ENCODE data around the gene DHRS3. TPM values are rescaled to one million over a fixed set of nuclear protein-coding genes. Genes with fewer than 3 reads are reported as not detected.
A peak's percentile ranks its signal among the peaks of the same experiment; 100 is the strongest.

Gene DHRS3
- total RNA-seq, 1 experiment from 2014 or later = 239 TPM

DNA sequence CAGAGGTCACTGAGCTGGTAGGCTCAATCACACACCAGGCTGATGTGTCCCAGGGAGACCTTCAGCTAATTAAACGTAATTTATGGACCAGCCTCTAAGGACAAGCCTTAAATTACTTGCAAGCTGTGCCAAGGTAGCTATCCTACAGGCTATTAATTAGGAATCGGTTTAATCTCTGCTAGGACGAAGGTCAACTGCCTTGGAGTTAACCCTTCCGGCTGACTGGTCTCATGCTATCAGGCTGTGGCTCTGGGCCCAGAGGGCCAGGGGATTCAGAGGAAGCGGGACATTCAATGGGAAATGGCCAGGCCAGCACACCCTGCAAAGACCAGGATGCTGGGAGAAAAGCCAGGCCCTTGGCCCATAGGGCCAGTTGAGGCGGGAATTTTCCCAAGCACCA is 19.0 kb downstream of the DHRS3 start:
- Mint-ChIP-seq H3K4me3 (ENCODE audit: low read depth, unreplicated experiment) (no peak overlapping the region), H3K9me3 (ENCODE audit: low read depth, unreplicated experiment) (no peaks in the 10 kb centered on the region), H3K27ac (ENCODE audit: unreplicated experiment) (peak overlapping the region; percentile 79), H3K36me3 (ENCODE audit: insufficient read depth, unreplicated experiment) (peaks cover 96% of the 10 kb centered on the region), H3K4me1 (ENCODE audit: low read depth, unreplicated experiment) (peaks cover 63% of the 10 kb centered on the region), H3K27me3 (ENCODE audit: unreplicated experiment) (no peaks in the 10 kb centered on the region)
- intact Hi-C loops (cut with micrococcal nuclease; ENCODE audit: unreplicated experiment) = loop anchor here (5.0 kb wide), 1 partner anchor 122 kb away; no protein-coding TSS in a partner anchor
- no peak for DNase-seq
- TF ChIP-seq, protein P1, sequence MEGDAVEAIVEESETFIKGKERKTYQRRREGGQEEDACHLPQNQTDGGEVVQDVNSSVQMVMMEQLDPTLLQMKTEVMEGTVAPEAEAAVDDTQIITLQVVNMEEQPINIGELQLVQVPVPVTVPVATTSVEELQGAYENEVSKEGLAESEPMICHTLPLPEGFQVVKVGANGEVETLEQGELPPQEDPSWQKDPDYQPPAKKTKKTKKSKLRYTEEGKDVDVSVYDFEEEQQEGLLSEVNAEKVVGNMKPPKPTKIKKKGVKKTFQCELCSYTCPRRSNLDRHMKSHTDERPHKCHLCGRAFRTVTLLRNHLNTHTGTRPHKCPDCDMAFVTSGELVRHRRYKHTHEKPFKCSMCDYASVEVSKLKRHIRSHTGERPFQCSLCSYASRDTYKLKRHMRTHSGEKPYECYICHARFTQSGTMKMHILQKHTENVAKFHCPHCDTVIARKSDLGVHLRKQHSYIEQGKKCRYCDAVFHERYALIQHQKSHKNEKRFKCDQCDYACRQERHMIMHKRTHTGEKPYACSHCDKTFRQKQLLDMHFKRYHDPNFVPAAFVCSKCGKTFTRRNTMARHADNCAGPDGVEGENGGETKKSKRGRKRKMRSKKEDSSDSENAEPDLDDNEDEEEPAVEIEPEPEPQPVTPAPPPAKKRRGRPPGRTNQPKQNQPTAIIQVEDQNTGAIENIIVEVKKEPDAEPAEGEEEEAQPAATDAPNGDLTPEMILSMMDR (IDR thresholded peaks at IDR 0.05; ENCODE audit: unreplicated experiment) = no peak
- CTCF ChIA-PET = no interaction called here
- no TSS peak for BruUV-seq (replicated peaks)

DNA sequence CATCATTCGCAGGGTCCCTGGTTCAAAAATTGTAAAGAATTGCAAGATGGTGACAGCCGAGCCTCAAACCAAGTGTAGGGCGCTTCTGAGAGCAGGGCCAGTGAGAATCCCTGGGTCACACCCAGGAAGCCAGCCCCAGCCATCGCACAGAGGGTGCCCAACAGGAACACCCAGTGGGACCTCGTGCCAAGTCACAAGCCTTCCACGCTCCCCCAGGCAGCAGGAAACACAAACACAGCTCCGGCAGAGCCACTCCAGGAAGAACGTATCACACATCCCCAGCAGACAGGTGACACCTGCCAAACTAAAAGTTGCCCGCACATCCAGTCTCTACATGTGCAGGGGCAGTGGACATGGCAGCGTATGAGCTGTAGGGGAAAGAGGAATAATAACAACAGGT is 20.2 kb downstream of the DHRS3 start:
- peak; percentile 64 for DNase-seq

DNA sequence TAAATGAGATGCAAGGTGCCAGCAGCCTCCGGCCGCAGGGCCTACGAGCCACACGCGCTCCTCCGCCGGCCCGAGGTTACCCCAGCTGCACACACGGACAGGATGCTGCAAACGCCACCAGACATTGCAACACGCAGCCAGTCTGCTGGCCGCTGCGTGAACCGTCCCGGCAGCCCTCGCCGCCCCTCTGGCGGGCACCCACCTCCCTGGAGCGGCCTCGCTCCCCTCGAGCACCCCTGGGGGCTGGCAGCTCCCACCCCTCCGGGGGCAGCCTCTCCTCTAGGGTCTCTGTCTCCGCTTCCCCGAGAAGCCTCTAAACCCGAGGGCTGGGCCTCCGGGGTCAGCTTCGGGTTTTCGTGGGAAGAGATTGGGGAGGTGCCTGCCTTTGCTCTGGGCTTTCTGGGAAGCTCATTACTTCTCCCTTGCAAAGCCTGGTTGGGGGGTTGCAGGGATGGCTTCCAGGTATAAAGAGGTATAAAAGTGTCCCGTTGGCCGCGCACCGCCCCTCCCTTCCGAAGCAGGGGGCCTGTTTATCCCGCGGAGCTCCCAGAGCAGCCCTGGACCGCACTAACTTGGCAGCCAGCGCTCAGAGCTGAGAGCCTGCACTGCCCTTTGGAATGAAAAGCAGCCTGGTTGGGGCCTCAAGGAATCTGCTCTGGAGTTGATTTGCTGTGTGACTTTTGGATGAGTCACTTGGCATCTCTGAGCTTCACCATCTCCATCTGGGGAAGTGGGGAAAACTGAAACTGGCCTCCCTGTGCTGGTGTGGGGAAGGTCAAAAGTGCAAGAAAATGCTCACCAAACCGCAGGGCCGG is 21.8 kb downstream of the DHRS3 start:
- H3K4me1 Mint-ChIP-seq (ENCODE audit: low read depth, unreplicated experiment) = peaks cover 73% of the 10 kb centered on the region
- TF ChIP-seq, protein P1 (IDR thresholded peaks at IDR 0.05; ENCODE audit: unreplicated experiment) = no peak
- H3K36me3 Mint-ChIP-seq (ENCODE audit: insufficient read depth, unreplicated experiment) = peaks cover 97% of the 10 kb centered on the region
- no peaks in the 10 kb centered on the region for H3K9me3 Mint-ChIP-seq (ENCODE audit: low read depth, unreplicated experiment)
- TSS peak; percentile 83 for BruUV-seq (replicated peaks)
- peak overlapping the region; percentile 59 for H3K4me3 Mint-ChIP-seq (ENCODE audit: low read depth, unreplicated experiment)
- peak; percentile 64 for DNase-seq
- CTCF ChIA-PET = interaction anchor here (0.7 to 2.8 kb wide), 8 partner anchors 8 to 276 kb away, joined by 3 to 21 read pairs (median 3); partner anchors contain the start of gene DHRS3
- H3K27ac Mint-ChIP-seq (ENCODE audit: unreplicated experiment) = peak overlapping the region; percentile 95
- no peaks in the 10 kb centered on the region for H3K27me3 Mint-ChIP-seq (ENCODE audit: unreplicated experiment)
- intact Hi-C loops (cut with micrococcal nuclease; ENCODE audit: unreplicated experiment) = loop anchor here (2.0 to 5.0 kb wide), 2 partner anchors 55 to 119 kb away; no protein-coding TSS in a partner anchor

More for the DNA sequence above, 20.2 kb downstream of the DHRS3 start:
- BruUV-seq (replicated peaks) = no TSS peak
- H3K27me3 Mint-ChIP-seq (ENCODE audit: unreplicated experiment) = no peaks in the 10 kb centered on the region
- CTCF ChIA-PET = no interaction called here
- TF ChIP-seq, protein P1 (IDR thresholded peaks at IDR 0.05; ENCODE audit: unreplicated experiment) = no peak
- H3K4me3 Mint-ChIP-seq (ENCODE audit: low read depth, unreplicated experiment) = peak overlapping the region; percentile 40
- H3K27ac Mint-ChIP-seq (ENCODE audit: unreplicated experiment) = peak overlapping the region; percentile 79
- intact Hi-C loops (cut with micrococcal nuclease; ENCODE audit: unreplicated experiment) = loop anchor here (2.0 to 5.0 kb wide), 2 partner anchors 57 to 120 kb away; no protein-coding TSS in a partner anchor
- H3K4me1 Mint-ChIP-seq (ENCODE audit: low read depth, unreplicated experiment) = peaks cover 70% of the 10 kb centered on the region
- H3K36me3 Mint-ChIP-seq (ENCODE audit: insufficient read depth, unreplicated experiment) = peaks cover 96% of the 10 kb centered on the region
- H3K9me3 Mint-ChIP-seq (ENCODE audit: low read depth, unreplicated experiment) = no peaks in the 10 kb centered on the region

- Mint-ChIP-seq H3K27ac (ENCODE audit: unreplicated experiment) (peak overlapping the region; percentile 95), H3K4me1 (ENCODE audit: low read depth, unreplicated experiment) (peaks cover 67% of the 10 kb centered on the region), H3K36me3 (ENCODE audit: insufficient read depth, unreplicated experiment) (peaks cover 97% of the 10 kb centered on the region), H3K4me3 (ENCODE audit: low read depth, unreplicated experiment) (peak overlapping the region; percentile 59), H3K27me3 (ENCODE audit: unreplicated experiment) (no peaks in the 10 kb centered on the region), H3K9me3 (ENCODE audit: low read depth, unreplicated experiment) (no peaks in the 10 kb centered on the region)
- intact Hi-C loops (cut with micrococcal nuclease; ENCODE audit: unreplicated experiment) = loop anchor here (2.0 to 5.0 kb wide), 2 partner anchors 55 to 118 kb away; no protein-coding TSS in a partner anchor
- TF ChIP-seq, protein P1 (IDR thresholded peaks at IDR 0.05; ENCODE audit: unreplicated experiment) = no peak
- CTCF ChIA-PET = interaction anchor here (0.7 to 2.8 kb wide), 7 partner anchors 9 to 275 kb away, joined by 3 to 21 read pairs (median 3); partner anchors contain the start of gene DHRS3
- DNase-seq = peak; percentile 94
- BruUV-seq (replicated peaks) = no TSS peak
Measured at GRCh38 chr1:12595757-12596006, 22.3 kb downstream of the DHRS3 start.
